Activated CD4-positive, alpha-beta memory T cell treated with anti-CD3 and anti-CD28 coated beads, Interleukin-2, amount 10 ng/mL, durations not matched to agents 7 days and 5 days (primary cell): ENCODE data around the gene GRID2IP. TPM values are rescaled to one million over a fixed set of nuclear protein-coding genes. Genes with fewer than 3 reads are reported as not detected.

Experiments
- CTCF ChIA-PET: fragments of 350-600 bp; sonication (Branson Sonifier 250); formaldehyde crosslinking; loops from one replicate; lab custom pipeline; 2021; ENCODE audit warnings: antibody characterized with exemption, inconsistent platforms; lab: Charles Lee
- POLR2A ChIA-PET: fragments of 350-600 bp; sonication (Branson Sonifier 250); formaldehyde crosslinking; loops from one replicate; lab custom pipeline; 2021; ENCODE audit warnings: antibody characterized with exemption; lab: Charles Lee
- DNase-seq: peaks from one replicate; pipeline ENCODE4 v3.0.0-alpha.2; 2020
- H3K27ac Mint-ChIP-seq: one replicate; pipeline ENCODE4 v1.8.0; 2021; ENCODE audit warnings: mild to moderate bottlenecking, mixed read lengths
- H3K27me3 Mint-ChIP-seq: one replicate; pipeline ENCODE4 v1.8.0; 2021; ENCODE audit warnings: mixed read lengths
- H3K36me3 Mint-ChIP-seq: one replicate; pipeline ENCODE4 v1.8.0; 2021; ENCODE audit warnings: low read depth, mixed read lengths
- H3K4me1 Mint-ChIP-seq: one replicate; pipeline ENCODE4 v1.8.0; 2021; ENCODE audit warnings: mixed read lengths
- H3K4me3 Mint-ChIP-seq: one replicate; pipeline ENCODE4 v1.8.0; 2021; ENCODE audit warnings: mild to moderate bottlenecking, mixed read lengths
- H3K9me3 Mint-ChIP-seq: one replicate; pipeline ENCODE4 v1.8.0; 2021; ENCODE audit warnings: mixed read lengths
- total RNA-seq, 2 experiments: library from RNA; stranded (reverse); gene quantifications; one replicate each; pipeline ENCODE4 v1.2.3, GENCODE V29; 2021

The GRID2IP gene
- total RNA-seq, 2 experiments from 2014 or later, result 0.15 to 0.28 TPM

- Mint-ChIP-seq H3K4me3 (peak overlapping the region; percentile 67), H3K27ac (no peak overlapping the region), H3K9me3 (no peaks in the 10 kb centered on the region), H3K4me1 (peaks cover 26% of the 10 kb centered on the region), H3K36me3 (no peaks in the 10 kb centered on the region), H3K27me3 (peaks cover 43% of the 10 kb centered on the region)
- peak; percentile 59 for DNase-seq
- ChIA-PET CTCF (interaction anchor here (1.5 kb wide), 1 partner anchor 28 kb away, joined by 3 read pairs; no protein-coding TSS in a partner anchor), POLR2A (no interaction called here)
These were observed 20.4 kb downstream of the GRID2IP start for GRCh38 chr7:6530626-6531491.

GRCh38 chr7:6529643-6530042, 21.6 kb downstream of the GRID2IP start:
- Mint-ChIP-seq H3K36me3 (no peaks in the 10 kb centered on the region), H3K27me3 (peaks cover 42% of the 10 kb centered on the region), H3K27ac (no peak overlapping the region), H3K4me3 (peak overlapping the region; percentile 51), H3K4me1 (peaks cover 21% of the 10 kb centered on the region), H3K9me3 (no peaks in the 10 kb centered on the region)
- DNase-seq, result no peak
- ChIA-PET CTCF (no interaction called here), POLR2A (no interaction called here)

GRCh38 chr7:6528401-6529130, 22.7 kb downstream of the GRID2IP start:
- Mint-ChIP-seq H3K4me1 (peaks cover 13% of the 10 kb centered on the region), H3K27ac (no peak overlapping the region), H3K36me3 (no peaks in the 10 kb centered on the region), H3K27me3 (peaks cover 41% of the 10 kb centered on the region), H3K4me3 (no peak overlapping the region), H3K9me3 (no peaks in the 10 kb centered on the region)
- ChIA-PET CTCF (interaction anchor here (1.6 kb wide), 1 partner anchor 65 kb away, joined by 4 read pairs; no protein-coding TSS in a partner anchor), POLR2A (no interaction called here)
- no peak for DNase-seq

- DNase-seq, result no peak
- Mint-ChIP-seq H3K4me1 (peaks cover 13% of the 10 kb centered on the region), H3K36me3 (no peaks in the 10 kb centered on the region), H3K9me3 (no peaks in the 10 kb centered on the region), H3K4me3 (no peak overlapping the region), H3K27ac (no peak overlapping the region), H3K27me3 (peaks cover 40% of the 10 kb centered on the region)
- ChIA-PET POLR2A (no interaction called here), CTCF (interaction anchor here (0.7 to 1.6 kb wide), 3 partner anchors 8 to 67 kb away, joined by 3 to 4 read pairs (median 3); no protein-coding TSS in a partner anchor)
These were observed 24.3 kb downstream of the GRID2IP start for GRCh38 chr7:6526997-6527378.

- ChIA-PET CTCF (no interaction called here), POLR2A (no interaction called here)
- peaks cover 5% of the 10 kb centered on the region for H3K27me3 Mint-ChIP-seq
- DNase-seq, result no peak
- no peaks in the 10 kb centered on the region for H3K36me3 Mint-ChIP-seq
- H3K9me3 Mint-ChIP-seq, result no peaks in the 10 kb centered on the region
- H3K27ac Mint-ChIP-seq, result no peak overlapping the region
- H3K4me3 Mint-ChIP-seq, result no peak overlapping the region
- peaks cover 7% of the 10 kb centered on the region for H3K4me1 Mint-ChIP-seq
These were observed 30.9 kb downstream of the GRID2IP start for GRCh38 chr7:6520163-6520981.

GRCh38 chr7:6516387-6516983, 34.8 kb downstream of the GRID2IP start:
- no peaks in the 10 kb centered on the region for H3K36me3 Mint-ChIP-seq
- H3K9me3 Mint-ChIP-seq, result no peaks in the 10 kb centered on the region
- H3K27me3 Mint-ChIP-seq, result peaks cover 3% of the 10 kb centered on the region
- no peak overlapping the region for H3K27ac Mint-ChIP-seq
- peak; percentile 71 for DNase-seq
- CTCF ChIA-PET, result interaction anchor here (0.6 to 2.2 kb wide), 18 partner anchors 11 to 213 kb away, joined by 3 to 12 read pairs (median 3); partner anchors contain the start of genes DAGLB, INTS15 and ZDHHC4
- POLR2A ChIA-PET, result no interaction called here
- peak overlapping the region; percentile 61 for H3K4me3 Mint-ChIP-seq
- peaks cover 7% of the 10 kb centered on the region for H3K4me1 Mint-ChIP-seq

GRCh38 chr7:6513541-6513940, 37.7 kb downstream of the GRID2IP start:
- CTCF ChIA-PET, result interaction anchor here (1.1 kb wide), 1 partner anchor 34 kb away, joined by 4 read pairs; no protein-coding TSS in a partner anchor
- H3K4me3 Mint-ChIP-seq, result no peak overlapping the region
- no peaks in the 10 kb centered on the region for H3K36me3 Mint-ChIP-seq
- no peak overlapping the region for H3K27ac Mint-ChIP-seq
- POLR2A ChIA-PET, result no interaction called here
- no peak for DNase-seq
- peaks cover 7% of the 10 kb centered on the region for H3K4me1 Mint-ChIP-seq
- peaks cover 3% of the 10 kb centered on the region for H3K27me3 Mint-ChIP-seq
- H3K9me3 Mint-ChIP-seq, result no peaks in the 10 kb centered on the region

- H3K36me3 Mint-ChIP-seq, result no peaks in the 10 kb centered on the region
- H3K4me1 Mint-ChIP-seq, result peaks cover 7% of the 10 kb centered on the region
- ChIA-PET CTCF (no interaction called here), POLR2A (no interaction called here)
- H3K27me3 Mint-ChIP-seq, result peaks cover 3% of the 10 kb centered on the region
- no peak overlapping the region for H3K4me3 Mint-ChIP-seq
- no peaks in the 10 kb centered on the region for H3K9me3 Mint-ChIP-seq
- no peak for DNase-seq
- H3K27ac Mint-ChIP-seq, result no peak overlapping the region
These were observed 38.4 kb downstream of the GRID2IP start for GRCh38 chr7:6512892-6513291.

- ChIA-PET POLR2A (no interaction called here), CTCF (no interaction called here)
- H3K4me3 Mint-ChIP-seq, result no peak overlapping the region
- peaks cover 3% of the 10 kb centered on the region for H3K27me3 Mint-ChIP-seq
- no peaks in the 10 kb centered on the region for H3K4me1 Mint-ChIP-seq
- no peaks in the 10 kb centered on the region for H3K36me3 Mint-ChIP-seq
- DNase-seq, result no peak
- H3K27ac Mint-ChIP-seq, result no peak overlapping the region
- no peaks in the 10 kb centered on the region for H3K9me3 Mint-ChIP-seq
These were observed 40.7 kb downstream of the GRID2IP start for GRCh38 chr7:6510476-6511133.

- ChIA-PET CTCF (no interaction called here), POLR2A (no interaction called here)
- Mint-ChIP-seq H3K4me3 (no peak overlapping the region), H3K9me3 (no peaks in the 10 kb centered on the region), H3K36me3 (no peaks in the 10 kb centered on the region), H3K27ac (no peak overlapping the region), H3K27me3 (peaks cover 3% of the 10 kb centered on the region), H3K4me1 (peaks cover 4% of the 10 kb centered on the region)
- DNase-seq, result no peak
These were observed 42.3 kb downstream of the GRID2IP start for GRCh38 chr7:6508950-6509349.

- DNase-seq, result no peak
- Mint-ChIP-seq H3K36me3 (no peaks in the 10 kb centered on the region), H3K9me3 (no peaks in the 10 kb centered on the region), H3K27ac (no peak overlapping the region), H3K27me3 (peaks cover 3% of the 10 kb centered on the region), H3K4me3 (no peak overlapping the region), H3K4me1 (peaks cover 4% of the 10 kb centered on the region)
- ChIA-PET CTCF (no interaction called here), POLR2A (no interaction called here)
These were observed 42.7 kb downstream of the GRID2IP start for GRCh38 chr7:6508539-6508938.

GRCh38 chr7:6507906-6508305, 43.4 kb downstream of the GRID2IP start:
- DNase-seq, result no peak
- peaks cover 4% of the 10 kb centered on the region for H3K4me1 Mint-ChIP-seq
- no peaks in the 10 kb centered on the region for H3K36me3 Mint-ChIP-seq
- H3K27me3 Mint-ChIP-seq, result peaks cover 3% of the 10 kb centered on the region
- CTCF ChIA-PET, result no interaction called here
- H3K27ac Mint-ChIP-seq, result no peak overlapping the region
- no peak overlapping the region for H3K4me3 Mint-ChIP-seq
- POLR2A ChIA-PET, result no interaction called here
- no peaks in the 10 kb centered on the region for H3K9me3 Mint-ChIP-seq
